ENCODE results near the gene ALCAM. TPM values are rescaled to one million over a fixed set of nuclear protein-coding genes. Genes with fewer than 3 reads are reported as not detected.

ALCAM gene
- total RNA-seq, 1 experiment from 2014 or later = 119 TPM

GRCh38 chr3:105348307-105348706 is 18.4 kb upstream of the ALCAM start:
- Histone ChIP-seq H3K27me3 (replicated peaks) (no peaks in the 10 kb centered on the region), H3K9me3 (replicated peaks) (no peaks in the 10 kb centered on the region)
- DNase-seq (ENCODE audit: low read depth in 1 of 2, low spot score in 2 of 2) = no peak

GRCh38 chr3:105349684-105350387 is 16.9 kb upstream of the ALCAM start:
- H3K36me3 ChIP-seq = no peaks in the 10 kb centered on the region
- H3K4me3 ChIP-seq = no peak overlapping the region
- H3K27me3 ChIP-seq (replicated peaks) = no peaks in the 10 kb centered on the region
- DNase-seq (ENCODE audit: low read depth in 1 of 2, low spot score in 2 of 2) = no peak
- H3K4me1 ChIP-seq (replicated peaks) = peaks cover 16% of the 10 kb centered on the region
- H3K9me3 ChIP-seq (replicated peaks) = no peaks in the 10 kb centered on the region
- H3K27ac ChIP-seq = no peak overlapping the region

More at GRCh38 chr3:105348307-105348706, 18.4 kb upstream of the ALCAM start:
- H3K36me3 ChIP-seq = no peaks in the 10 kb centered on the region
- no peak overlapping the region for H3K4me3 ChIP-seq
- no peak overlapping the region for H3K27ac ChIP-seq
- peaks cover 9% of the 10 kb centered on the region for H3K4me1 ChIP-seq (replicated peaks)

- Histone ChIP-seq H3K4me3 (no peak overlapping the region), H3K4me1 (replicated peaks) (peaks cover 31% of the 10 kb centered on the region), H3K27me3 (replicated peaks) (no peaks in the 10 kb centered on the region), H3K9me3 (replicated peaks) (no peaks in the 10 kb centered on the region), H3K27ac (no peak overlapping the region), H3K36me3 (no peaks in the 10 kb centered on the region)
- DNase-seq (ENCODE audit: low read depth in 1 of 2, low spot score in 2 of 2) = no peak
Observed at GRCh38 chr3:105351821-105352220, 14.9 kb upstream of the ALCAM start.

- no peaks in the 10 kb centered on the region for H3K27me3 ChIP-seq (replicated peaks)
- H3K27ac ChIP-seq = no peak overlapping the region
- peaks cover 31% of the 10 kb centered on the region for H3K4me1 ChIP-seq (replicated peaks)
- H3K9me3 ChIP-seq (replicated peaks) = no peaks in the 10 kb centered on the region
- no peaks in the 10 kb centered on the region for H3K36me3 ChIP-seq
- H3K4me3 ChIP-seq = no peak overlapping the region
- DNase-seq (ENCODE audit: low read depth in 1 of 2, low spot score in 2 of 2) = no peak
Observed at GRCh38 chr3:105352976-105353375, 13.7 kb upstream of the ALCAM start.

- Histone ChIP-seq H3K27ac (no peak overlapping the region), H3K4me1 (replicated peaks) (peaks cover 32% of the 10 kb centered on the region), H3K9me3 (replicated peaks) (no peaks in the 10 kb centered on the region), H3K36me3 (no peaks in the 10 kb centered on the region), H3K4me3 (no peak overlapping the region), H3K27me3 (replicated peaks) (no peaks in the 10 kb centered on the region)
- no peak for DNase-seq (ENCODE audit: low read depth in 1 of 2, low spot score in 2 of 2)
Observed at GRCh38 chr3:105353485-105354161, 13.1 kb upstream of the ALCAM start.

- Histone ChIP-seq H3K4me1 (replicated peaks) (peaks cover 40% of the 10 kb centered on the region), H3K27ac (peak overlapping the region; percentile 60), H3K27me3 (replicated peaks) (no peaks in the 10 kb centered on the region), H3K9me3 (replicated peaks) (no peaks in the 10 kb centered on the region), H3K4me3 (no peak overlapping the region), H3K36me3 (no peaks in the 10 kb centered on the region)
- no peak for DNase-seq (ENCODE audit: low read depth in 1 of 2, low spot score in 2 of 2)
Observed at GRCh38 chr3:105354429-105354828, 12.3 kb upstream of the ALCAM start.

- Histone ChIP-seq H3K27me3 (replicated peaks) (no peaks in the 10 kb centered on the region), H3K9me3 (replicated peaks) (no peaks in the 10 kb centered on the region), H3K4me3 (no peak overlapping the region), H3K27ac (peak overlapping the region; percentile 60), H3K4me1 (replicated peaks) (peaks cover 46% of the 10 kb centered on the region), H3K36me3 (no peaks in the 10 kb centered on the region)
- peak in 1 of 2 experiments; percentile 54 for DNase-seq (ENCODE audit: low read depth in 1 of 2, low spot score in 2 of 2)
Observed at GRCh38 chr3:105355408-105356061, 11.2 kb upstream of the ALCAM start.

- Histone ChIP-seq H3K9me3 (replicated peaks) (no peaks in the 10 kb centered on the region), H3K36me3 (no peaks in the 10 kb centered on the region), H3K4me1 (replicated peaks) (peaks cover 45% of the 10 kb centered on the region), H3K27ac (peak overlapping the region; percentile 60; the same call in 1 of the 2 replicates), H3K27me3 (replicated peaks) (no peaks in the 10 kb centered on the region), H3K4me3 (no peak overlapping the region)
- no peak for DNase-seq (ENCODE audit: low read depth in 1 of 2, low spot score in 2 of 2)
Observed at GRCh38 chr3:105356396-105356795, 10.3 kb upstream of the ALCAM start.

GRCh38 chr3:105356988-105357387 is 9.7 kb upstream of the ALCAM start:
- Histone ChIP-seq H3K4me1 (replicated peaks) (peaks cover 44% of the 10 kb centered on the region), H3K4me3 (no peak overlapping the region), H3K27ac (no peak overlapping the region), H3K9me3 (replicated peaks) (no peaks in the 10 kb centered on the region), H3K27me3 (replicated peaks) (no peaks in the 10 kb centered on the region), H3K36me3 (no peaks in the 10 kb centered on the region)
- no peak for DNase-seq (ENCODE audit: low read depth in 1 of 2, low spot score in 2 of 2)

GRCh38 chr3:105359098-105359762 is 7.5 kb upstream of the ALCAM start:
- H3K27me3 ChIP-seq (replicated peaks) = no peaks in the 10 kb centered on the region
- peaks cover 66% of the 10 kb centered on the region for H3K4me1 ChIP-seq (replicated peaks)
- no peak overlapping the region for H3K4me3 ChIP-seq
- no peaks in the 10 kb centered on the region for H3K36me3 ChIP-seq
- DNase-seq (ENCODE audit: low read depth in 1 of 2, low spot score in 2 of 2) = peak in 1 of 2 experiments; percentile 38
- no peaks in the 10 kb centered on the region for H3K9me3 ChIP-seq (replicated peaks)
- H3K27ac ChIP-seq = peak overlapping the region; percentile 64

- H3K36me3 ChIP-seq = no peaks in the 10 kb centered on the region
- no peaks in the 10 kb centered on the region for H3K27me3 ChIP-seq (replicated peaks)
- no peak overlapping the region for H3K4me3 ChIP-seq
- peaks cover 66% of the 10 kb centered on the region for H3K4me1 ChIP-seq (replicated peaks)
- H3K9me3 ChIP-seq (replicated peaks) = no peaks in the 10 kb centered on the region
- DNase-seq (ENCODE audit: low read depth in 1 of 2, low spot score in 2 of 2) = no peak
- peak overlapping the region; percentile 64 for H3K27ac ChIP-seq
Observed at GRCh38 chr3:105360003-105360402, 6.7 kb upstream of the ALCAM start.

- H3K9me3 ChIP-seq (replicated peaks) = no peaks in the 10 kb centered on the region
- no peak overlapping the region for H3K4me3 ChIP-seq
- peak in 1 of 2 experiments; percentile 76 for DNase-seq (ENCODE audit: low read depth in 1 of 2, low spot score in 2 of 2)
- peaks cover 59% of the 10 kb centered on the region for H3K4me1 ChIP-seq (replicated peaks)
- peak overlapping the region; percentile 97 for H3K27ac ChIP-seq
- H3K36me3 ChIP-seq = no peaks in the 10 kb centered on the region; the same call in 1 of the 2 replicates
- no peaks in the 10 kb centered on the region for H3K27me3 ChIP-seq (replicated peaks)
Observed at GRCh38 chr3:105362021-105362665, 4.6 kb upstream of the ALCAM start.

- peak in 1 of 2 experiments; percentile 52 for DNase-seq (ENCODE audit: low read depth in 1 of 2, low spot score in 2 of 2)
- H3K4me1 ChIP-seq (replicated peaks) = peaks cover 52% of the 10 kb centered on the region
- H3K27ac ChIP-seq = peak overlapping the region; percentile 97
- no peak overlapping the region for H3K4me3 ChIP-seq
- H3K36me3 ChIP-seq = peaks cover 5% of the 10 kb centered on the region; the same call in 1 of the 2 replicates
- H3K9me3 ChIP-seq (replicated peaks) = no peaks in the 10 kb centered on the region
- no peaks in the 10 kb centered on the region for H3K27me3 ChIP-seq (replicated peaks)
Observed at GRCh38 chr3:105364128-105364527, 2.6 kb upstream of the ALCAM start.

Measured in SJSA1 (cell line).